GM19438 (cell line): Measurements from ENCODE around the gene TRIM42.

Experiments
- ATAC-seq: cut with Tn5 transposase; IDR thresholded peaks from one replicate; pipeline ENCODE4 v1.9.1; 2021; ENCODE audit warnings: low read depth; ENCODE audit not compliant: unreplicated experiment

TRIM42 gene

DNA sequence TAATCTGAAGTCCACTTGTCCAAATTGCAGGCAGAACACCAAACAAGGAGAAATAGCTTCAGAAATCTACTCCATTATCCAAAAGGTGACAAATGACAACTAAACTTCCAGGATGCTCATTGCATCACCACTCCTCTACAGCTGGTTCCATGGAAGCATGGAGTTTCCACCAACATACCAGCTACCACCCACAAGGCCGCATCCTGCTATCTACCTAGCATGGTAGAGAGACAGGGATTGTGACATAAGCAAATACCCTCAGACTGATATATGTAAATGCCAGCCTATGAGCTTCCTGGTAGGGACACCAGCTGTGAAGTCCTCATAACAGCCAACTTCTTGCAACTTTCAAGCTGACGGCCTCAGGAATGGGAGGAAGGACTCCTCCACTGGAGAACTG lies at the start of gene TRIM42:
TSS of gene TRIM42 (plus strand) at position 301 of the 400 bp plus-strand sequence. CDS start 166 bp downstream, outside the sequence.
- no peak for ATAC-seq

DNA sequence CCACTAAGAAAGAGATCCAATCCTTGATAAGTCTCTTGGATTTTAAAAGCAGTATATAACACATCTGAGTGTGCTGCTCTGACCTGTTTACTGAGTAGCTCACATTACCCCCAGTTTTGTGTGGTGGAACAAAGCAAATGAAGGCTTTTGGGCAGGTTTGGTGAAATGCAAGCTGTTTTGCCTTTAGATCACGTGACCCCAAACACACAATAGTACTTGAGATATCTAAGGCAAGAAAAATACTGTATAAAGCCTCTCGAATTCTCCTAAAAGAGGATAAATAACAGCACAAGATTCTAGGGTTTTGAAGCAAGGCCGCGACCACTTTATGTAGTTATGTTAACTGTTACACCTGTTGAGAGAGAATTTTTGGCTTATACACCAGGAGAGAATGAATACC lies 49.3 kb upstream of the TRIM42 start:
- no peak for ATAC-seq

DNA sequence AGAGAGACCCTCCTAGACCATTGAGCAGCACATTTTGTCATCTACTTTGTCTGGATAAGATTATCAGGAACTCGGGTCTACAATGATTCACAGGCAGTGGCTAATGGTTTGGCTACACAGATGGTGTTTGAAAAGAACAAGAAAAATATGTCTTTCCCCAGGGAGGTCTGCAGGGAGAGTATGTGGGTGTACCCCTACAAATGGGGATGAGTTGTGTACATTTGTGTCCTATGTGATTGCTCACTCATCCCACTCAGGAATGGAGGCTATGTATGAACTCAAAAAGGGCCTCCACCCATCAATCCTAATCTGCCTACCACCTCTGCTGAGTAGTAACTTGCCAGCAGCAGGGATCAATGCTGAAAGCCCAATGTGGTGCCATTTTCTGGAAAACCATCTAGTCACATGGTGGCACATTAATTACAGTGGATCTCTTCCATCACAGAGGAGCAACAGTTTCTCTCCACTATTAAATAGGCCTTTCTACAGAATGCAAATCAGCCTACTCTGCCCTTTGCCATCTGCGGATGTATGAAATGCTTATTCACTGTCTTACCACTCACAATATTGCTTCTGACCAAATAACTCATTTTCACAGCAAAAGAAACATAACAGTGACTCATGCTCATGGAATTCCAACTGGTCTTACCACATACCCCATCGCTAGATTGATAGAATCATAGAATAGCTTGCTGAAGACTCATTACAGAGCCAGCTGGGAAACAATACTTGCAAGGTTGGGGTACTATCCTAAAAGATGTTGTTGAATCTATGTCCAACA lies 48.3 kb upstream of the TRIM42 start:
- no peak for ATAC-seq

DNA sequence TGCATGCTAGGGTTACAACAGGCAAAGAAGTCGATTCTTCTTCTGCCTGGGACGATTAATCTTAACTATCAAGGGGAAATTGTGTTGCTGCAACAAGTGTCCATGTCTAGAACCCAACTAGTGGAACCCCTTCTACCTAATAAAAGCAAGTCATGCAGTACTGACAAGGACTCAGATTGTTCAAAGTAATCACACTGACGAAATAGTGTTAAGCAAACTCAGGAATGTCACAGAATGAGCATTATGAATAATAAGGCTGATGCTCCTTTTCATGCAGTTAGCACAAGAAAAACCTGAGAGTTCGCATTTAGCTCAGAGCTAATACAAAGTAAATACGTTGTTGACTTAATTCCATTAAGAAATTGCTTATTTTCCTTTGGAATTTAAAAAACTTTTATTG lies 47.5 kb upstream of the TRIM42 start:
- no peak for ATAC-seq

DNA sequence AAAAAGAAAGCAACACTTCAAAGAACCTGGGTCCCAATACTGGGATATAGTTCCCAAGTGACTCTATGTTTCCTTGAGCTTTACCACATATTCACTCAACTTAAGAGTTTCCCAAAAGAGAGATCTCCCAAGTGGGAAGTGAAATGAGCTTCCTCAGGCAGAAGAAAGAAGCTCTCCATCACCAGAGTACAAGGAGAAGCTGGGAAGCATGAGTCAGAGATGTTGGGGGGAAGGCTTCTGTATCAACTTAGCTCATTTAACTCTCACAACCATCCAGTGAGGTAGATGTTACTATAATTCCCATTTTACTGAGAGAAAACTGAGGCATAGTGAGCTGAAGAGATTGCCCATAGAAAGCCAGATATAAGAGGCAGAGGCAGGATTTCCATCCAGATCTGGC lies 47.0 kb upstream of the TRIM42 start:
- ATAC-seq = no peak

DNA sequence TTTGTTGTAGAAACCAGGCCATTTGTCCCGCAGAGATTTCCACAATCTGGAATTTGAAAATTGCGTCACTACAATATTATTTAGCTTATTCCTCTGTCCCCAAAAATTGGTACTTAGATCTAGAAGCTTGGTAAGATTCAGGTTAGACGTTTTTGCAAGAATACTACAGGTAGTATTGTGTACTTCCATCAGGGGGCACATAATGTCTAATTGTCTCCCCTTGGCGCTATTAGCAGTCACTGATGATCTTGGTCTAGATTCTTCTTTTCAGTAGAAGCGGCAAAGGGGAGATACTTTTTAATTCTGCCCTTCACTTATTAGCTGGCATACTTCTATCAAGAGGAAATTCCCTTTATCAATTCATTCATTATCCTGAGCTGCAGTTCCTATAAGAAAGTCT lies 42.6 kb upstream of the TRIM42 start:
- ATAC-seq = no peak

DNA sequence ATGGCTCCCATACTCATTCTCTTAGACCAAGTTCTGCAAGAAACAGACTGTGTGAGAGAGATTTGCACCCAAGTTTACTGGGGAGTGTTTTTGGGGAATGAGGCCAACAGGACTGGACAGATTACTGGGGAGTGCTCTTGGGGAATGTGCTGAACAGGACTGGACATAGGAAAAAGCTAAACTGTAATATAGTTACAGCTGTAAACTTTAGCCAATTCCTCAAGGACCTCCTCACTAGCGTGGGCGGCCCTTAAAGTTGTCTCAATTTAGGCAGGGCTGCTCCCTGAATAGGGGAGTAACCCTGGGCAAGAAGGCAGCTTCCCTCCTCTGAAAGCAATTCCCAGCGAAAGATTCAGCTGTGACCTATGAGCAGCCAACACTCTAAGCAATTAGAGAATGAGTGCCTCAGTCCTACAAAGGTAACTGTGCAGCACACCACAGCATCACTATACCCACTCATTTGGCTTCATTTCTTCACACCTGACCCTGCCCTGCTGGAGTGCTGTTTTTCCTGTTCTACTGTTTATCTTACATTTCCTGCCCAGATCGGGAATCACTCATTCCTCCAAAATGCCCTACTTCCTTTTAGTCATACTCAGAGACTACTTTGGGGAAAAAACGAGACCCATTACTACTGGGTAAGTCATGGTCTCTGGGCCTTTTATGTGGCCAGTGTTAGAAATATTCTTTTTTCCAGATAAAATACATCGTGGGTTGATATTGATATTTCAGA lies 41.3 kb upstream of the TRIM42 start:
- ATAC-seq = no peak

DNA sequence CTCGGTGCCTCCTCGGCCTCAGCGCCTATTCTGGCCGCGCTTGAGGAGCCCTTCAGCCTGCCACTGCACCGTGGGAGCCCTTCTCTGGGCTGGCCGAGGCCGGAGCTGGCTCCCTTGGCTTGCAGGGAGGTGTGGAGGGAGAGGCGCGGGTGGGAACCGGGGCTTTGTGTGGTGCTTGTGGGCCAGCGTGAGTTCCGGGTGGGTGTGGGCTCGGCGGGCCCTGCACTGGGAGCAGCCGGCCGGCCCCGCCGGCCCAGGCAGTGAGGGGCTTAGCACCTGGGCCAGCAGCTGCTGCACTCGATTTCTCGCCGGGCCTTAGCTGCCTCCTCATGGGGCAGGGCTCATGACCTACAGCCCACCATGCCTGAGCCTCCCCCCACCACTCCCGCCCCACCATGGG lies 26.6 kb upstream of the TRIM42 start:
- no peak for ATAC-seq

DNA sequence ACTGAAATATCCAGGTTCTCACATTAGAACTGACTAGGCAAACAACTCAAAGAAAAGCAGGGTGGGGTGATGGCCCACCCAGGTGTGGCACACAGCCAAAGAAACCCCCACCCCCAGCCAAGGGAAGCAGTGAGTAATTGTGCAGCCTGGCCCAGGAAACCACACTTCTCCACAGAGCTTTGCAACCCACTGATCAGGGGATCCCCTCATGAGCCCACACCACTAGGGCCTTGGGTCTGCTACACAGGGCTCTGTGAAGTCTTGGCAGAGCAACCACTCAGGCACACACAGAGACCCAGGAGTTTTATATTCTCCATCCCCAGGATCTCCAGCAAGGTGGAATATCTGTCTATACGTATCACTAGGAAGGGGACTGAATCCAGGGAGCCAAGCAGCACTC lies 22.2 kb upstream of the TRIM42 start:
- ATAC-seq = no peak

DNA sequence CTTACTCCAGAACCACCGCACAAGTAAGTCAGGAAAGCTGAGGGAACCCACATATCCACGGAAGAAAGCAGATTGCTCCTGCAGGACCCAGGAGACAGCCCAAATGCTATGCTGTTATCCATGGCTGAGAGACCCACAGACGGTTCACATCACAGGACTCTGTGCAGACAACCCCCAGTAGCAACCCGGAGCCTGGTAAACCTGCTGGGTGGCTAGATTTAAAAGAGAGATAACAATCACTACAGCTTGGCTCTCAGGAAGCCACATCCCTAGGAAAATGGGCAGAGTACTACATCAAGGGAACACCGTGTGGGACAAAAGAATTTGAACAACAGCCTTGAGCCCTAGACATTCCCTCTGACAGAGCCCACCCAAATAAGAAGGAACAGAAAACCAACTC lies 13.8 kb upstream of the TRIM42 start:
- ATAC-seq = no peak

DNA sequence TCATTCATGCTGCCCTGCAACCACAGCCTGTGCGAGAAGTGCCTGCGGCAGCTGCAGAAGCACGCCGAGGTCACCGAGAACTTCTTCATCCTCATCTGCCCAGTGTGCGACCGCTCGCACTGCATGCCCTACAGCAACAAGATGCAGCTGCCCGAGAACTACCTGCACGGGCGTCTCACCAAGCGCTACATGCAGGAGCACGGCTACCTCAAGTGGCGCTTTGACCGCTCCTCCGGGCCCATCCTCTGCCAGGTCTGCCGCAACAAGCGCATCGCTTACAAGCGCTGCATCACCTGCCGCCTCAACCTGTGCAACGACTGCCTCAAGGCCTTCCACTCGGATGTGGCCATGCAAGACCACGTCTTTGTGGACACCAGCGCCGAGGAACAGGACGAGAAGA lies 4.7 kb downstream of the TRIM42 start:
- no peak for ATAC-seq

DNA sequence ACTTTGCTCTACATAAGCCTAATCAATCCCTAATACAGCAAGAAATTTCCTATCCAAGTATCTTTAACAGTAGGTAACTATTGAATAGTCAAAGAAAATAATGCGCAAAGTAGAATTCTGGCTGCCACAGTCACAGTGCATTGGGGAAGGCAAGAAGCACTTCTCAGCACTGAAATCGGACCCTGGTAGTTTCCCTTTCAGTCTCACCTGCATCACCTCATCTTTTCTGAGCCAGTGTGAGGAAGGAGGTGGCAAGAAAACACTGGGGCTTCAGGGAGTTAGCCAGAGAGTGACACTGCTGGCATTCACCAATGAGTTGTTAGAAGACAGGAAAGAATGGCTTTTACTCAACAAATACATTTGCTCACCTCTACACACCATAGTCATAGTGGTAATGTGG lies 8.3 kb downstream of the TRIM42 start:
- no peak for ATAC-seq

DNA sequence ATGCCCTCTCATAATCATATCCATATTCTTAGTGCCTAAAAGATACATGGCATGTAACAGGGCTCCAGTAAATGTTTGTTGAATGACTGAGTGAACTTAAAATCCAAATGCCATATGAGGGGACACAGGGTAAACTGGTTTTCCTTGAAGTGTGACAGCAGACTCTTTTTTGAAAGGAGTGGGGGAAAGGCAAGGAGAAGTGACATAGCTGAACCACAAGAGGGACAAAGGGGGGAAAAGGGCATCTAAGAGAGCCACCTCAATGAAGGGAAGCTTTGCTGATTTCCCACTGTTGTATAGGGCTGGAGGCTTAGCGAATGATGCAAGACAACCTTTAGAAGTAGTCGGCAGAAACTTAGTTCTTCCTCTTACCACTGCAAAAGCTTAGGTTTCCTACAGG lies 9.1 kb downstream of the TRIM42 start:
- no peak for ATAC-seq

DNA sequence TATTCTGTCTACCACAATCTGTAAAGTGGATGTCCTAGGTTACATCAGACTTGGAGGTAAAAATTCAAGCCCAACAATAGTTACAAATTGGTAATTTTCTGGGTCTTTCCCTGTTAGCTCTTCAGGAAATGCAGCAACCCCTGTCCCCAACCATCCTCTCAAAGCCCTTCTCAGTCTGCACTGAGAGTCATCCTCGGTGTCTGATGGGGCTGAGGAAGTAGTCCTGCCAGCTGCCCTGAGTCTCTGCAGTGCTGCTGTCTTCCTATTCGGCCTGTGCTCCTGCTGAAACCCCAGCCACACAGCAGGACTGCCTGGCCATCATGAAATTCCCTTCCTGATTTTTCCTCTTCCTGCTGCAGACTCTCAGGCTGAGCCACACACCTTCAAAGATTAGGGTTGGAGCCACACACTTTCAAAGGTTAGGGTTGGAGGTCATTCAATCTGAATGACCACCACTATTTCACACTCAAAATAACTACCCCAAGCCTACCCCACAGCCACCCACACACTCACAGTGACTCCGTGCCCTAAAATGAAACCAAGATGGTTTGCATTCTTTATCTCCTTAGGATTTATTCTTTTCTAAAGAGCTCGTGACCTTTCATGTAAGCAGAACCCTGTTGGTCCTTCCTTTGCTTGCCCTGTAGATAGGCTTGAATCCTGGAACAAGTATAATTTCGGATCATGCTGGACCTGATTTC lies 17.6 kb downstream of the TRIM42 start:
- no peak for ATAC-seq

DNA sequence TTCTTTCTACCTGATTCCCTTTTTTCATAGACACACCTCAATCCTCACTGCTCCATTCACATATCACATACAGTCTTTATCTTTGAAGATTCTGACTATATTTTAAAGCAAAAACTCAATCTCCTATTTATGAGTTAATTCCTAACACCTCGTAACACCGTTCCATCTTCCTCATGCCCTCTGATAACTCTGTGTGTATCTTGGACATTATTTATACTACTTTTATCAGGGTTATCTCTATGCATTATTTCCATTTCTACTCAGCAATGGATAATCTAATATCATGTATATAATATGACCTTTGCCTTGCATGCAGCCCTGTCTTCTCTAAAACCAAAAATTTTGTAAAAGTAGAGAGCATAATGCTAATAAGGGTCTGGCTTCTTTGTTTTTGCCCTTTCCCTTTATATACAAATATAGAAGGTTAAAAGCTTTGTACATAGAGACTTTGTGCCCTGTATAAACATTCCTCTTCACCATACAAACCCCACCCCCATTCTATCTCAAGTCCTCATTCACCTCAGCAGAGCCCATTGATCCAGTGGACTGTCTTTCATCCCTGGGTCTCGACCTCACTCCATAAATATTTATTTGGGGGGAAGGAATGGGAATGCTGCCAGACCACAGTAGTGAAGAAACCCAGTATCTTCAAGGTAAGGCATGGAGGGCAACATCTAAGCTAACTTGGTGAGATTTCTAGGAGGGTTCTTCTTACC lies 21.8 kb downstream of the TRIM42 start:
- ATAC-seq = no peak

DNA sequence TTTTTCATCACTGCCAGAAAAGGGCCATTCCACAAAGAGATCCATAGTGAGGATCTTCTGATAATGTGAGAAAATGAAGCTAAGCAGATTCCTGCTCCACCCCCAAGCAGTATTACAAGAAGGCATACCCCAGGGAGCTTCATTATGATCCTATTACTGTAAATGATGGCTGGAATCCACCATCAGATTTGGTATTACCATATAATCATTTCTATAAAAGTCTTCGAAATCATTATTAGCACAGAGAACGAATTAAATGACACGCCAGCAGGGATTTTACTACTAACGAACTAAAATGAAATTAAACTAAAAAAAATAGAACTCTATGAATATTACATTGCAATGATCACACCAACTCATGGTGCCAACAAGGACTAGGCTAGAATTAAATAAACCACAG lies 24.4 kb downstream of the TRIM42 start:
- no peak for ATAC-seq

DNA sequence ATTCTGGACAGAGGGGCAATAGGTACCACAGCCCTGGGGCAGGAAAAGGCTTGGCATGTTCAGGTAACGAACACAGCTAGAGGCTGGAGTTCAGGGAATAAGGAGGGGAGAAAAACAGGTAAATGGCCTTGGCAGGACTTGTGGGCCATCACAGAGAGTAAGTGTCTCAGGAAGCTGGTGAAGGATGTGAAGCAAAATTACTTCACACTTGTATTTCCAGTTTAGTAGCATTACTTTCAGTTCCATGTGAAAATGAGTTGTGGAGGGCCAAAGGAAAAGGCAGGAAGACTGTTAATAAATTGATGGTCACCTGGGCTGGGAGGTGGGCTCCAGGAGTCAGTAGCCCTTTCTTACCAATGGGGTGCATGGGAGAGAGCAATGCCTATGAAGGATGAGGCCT lies 25.6 kb downstream of the TRIM42 start:
- no peak for ATAC-seq

DNA sequence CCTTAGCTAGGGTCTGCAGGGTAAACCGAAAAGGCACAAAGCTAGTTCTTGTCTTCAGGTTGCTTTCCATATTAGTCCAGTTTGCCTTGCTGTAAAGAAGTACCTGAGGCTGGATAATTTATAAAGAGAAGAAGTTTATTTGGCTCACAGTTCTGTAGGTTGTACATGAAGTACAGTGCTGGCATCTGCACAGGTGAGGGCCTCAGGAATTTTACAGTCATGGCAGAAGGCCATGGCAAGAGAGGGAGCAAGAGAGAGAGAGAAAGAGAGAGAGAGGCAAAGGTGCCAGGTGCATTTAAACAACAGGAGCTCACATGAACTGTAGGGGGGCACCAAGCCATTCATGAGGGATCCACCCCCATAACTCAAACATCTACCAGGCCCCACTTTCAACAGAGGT lies 26.9 kb downstream of the TRIM42 start:
- no peak for ATAC-seq

DNA sequence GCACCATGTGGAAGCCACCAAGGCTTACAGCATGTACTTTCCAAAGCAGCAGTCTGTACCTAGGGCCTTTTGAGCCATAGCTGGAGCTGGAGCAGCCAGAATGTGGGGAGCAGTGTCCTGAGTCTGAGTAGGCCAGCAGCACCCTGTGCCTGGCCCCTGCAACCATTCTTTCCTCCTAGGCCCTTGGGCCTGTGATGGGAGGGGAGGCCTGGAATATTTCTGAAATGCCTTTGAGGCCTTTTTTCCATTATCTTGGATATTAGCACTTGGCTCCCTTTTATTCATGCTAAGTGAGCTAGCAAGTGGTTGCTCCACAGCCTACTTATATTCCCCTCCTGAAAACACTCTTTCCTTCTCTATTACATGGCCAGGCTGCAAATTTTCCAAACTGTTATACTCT lies 28.1 kb downstream of the TRIM42 start:
- no peak for ATAC-seq

DNA sequence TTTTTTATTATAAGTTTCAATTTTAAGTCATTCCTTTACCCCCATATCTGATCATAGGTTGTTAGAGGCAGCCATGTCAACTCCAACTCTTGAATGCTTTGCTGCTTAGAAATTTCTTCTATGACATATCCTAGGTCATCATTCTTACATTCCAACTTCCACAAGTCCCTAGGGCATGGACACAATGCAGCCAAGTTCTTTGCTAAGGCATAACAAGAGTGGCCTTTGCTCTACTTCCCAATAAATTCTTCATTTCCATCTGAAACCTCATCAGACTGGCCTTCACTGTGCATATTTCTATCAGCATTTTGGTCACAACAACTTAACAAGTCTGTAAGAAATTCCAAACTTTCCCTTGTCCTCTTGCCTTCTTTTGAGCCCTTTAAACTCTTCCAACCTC lies 28.5 kb downstream of the TRIM42 start:
- ATAC-seq = no peak

DNA sequence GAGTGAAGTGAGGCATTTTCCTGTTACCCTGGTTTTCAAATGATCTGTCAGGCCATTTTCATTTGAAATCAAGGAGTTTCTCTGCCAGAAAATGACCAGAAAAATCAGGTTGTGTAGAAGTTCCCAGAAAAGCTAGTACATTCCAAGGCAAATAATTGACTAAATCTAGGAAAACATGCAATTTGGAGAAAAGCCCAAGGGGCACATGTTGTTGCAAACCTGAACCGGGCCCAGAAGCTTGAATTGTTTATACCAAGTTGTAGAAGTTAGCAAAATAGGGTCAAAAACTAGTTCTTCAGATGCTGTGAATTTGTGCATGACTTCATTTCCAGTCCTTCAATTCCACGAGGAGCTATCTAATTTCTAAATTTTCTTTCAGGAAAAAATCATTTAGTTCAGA lies 31.0 kb downstream of the TRIM42 start:
- no peak for ATAC-seq
